ENCODE results near the gene MAP7D2.

DNA sequence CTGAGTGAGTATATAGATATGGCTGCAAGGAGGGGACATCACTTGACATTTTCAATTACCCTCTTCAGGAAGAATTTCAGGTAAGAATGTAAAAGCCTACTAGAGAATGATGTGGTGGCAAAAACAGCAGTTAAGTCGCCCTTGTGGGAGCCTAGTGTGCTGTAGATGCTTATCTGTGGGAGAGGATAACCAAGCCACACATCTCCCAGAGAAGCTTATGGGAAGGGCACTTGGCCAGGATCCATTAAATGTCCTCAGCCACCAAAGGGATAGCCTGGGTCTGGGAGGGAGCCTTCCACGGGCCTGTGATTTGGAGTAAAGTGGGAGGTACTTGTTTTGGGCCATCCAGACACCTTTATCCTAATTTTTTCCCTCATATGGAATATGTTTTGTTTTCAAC lies 84.5 kb downstream of the MAP7D2 start:
- TF ChIP-seq POLR2AphosphoS5 (IDR thresholded peaks at IDR 0.05; ENCODE audit: low read depth, low read length), result no peak
- TF ChIP-seq TAF1 (IDR thresholded peaks at IDR 0.05; ENCODE audit: low read depth, low read length), result no peak
- no peak for TF ChIP-seq POLR2A (IDR thresholded peaks at IDR 0.05; ENCODE audit: low read depth, low read length)
- TF ChIP-seq POU2F2 (IDR thresholded peaks at IDR 0.05; ENCODE audit: low read depth, low read length), result no peak
- TF ChIP-seq SPI1 (IDR thresholded peaks at IDR 0.05; ENCODE audit: low read depth, low read length), result no peak
